HCT116 (cell line): ENCODE data around the gene SH3PXD2A.

Experiments
- CEBPB ChIP-seq: IDR thresholded peaks from 2 replicates; pipeline ENCODE4 v1.6.1; 2012; ENCODE audit warnings: low read depth
- EGR1 ChIP-seq: IDR thresholded peaks from 2 replicates; pipeline ENCODE4 v1.6.1; 2012; ENCODE audit warnings: low read depth
- EZH2 ChIP-seq: fragments of 200-600 bp; sonication (generic); IDR thresholded peaks from 2 replicates; pipeline ENCODE4 v1.6.1; 2017; ENCODE audit warnings: antibody characterized with exemption, mixed run types
- EZH2phosphoT487 ChIP-seq: fragments of 200-600 bp; IDR thresholded peaks from 2 replicates; pipeline ENCODE4 v1.6.1; 2018; ENCODE audit warnings: antibody characterized with exemption, borderline replicate concordance
- JUND ChIP-seq: IDR thresholded peaks from 2 replicates; pipeline ENCODE4 v1.6.1; 2012
- MAX ChIP-seq: IDR thresholded peaks from 2 replicates; pipeline ENCODE4 v1.6.1; 2012
- POLR2A ChIP-seq: IDR thresholded peaks from 2 replicates; pipeline ENCODE4 v1.7.0; 2011; ENCODE audit warnings: borderline replicate concordance; ENCODE audit not compliant: insufficient read depth, insufficient read length; ENCODE audit errors: extremely low read depth
- RAD21 ChIP-seq: IDR thresholded peaks from 2 replicates; pipeline ENCODE4 v1.6.1; 2012; ENCODE audit warnings: low read depth, mild to moderate bottlenecking
- TCF7L2 ChIP-seq: IDR thresholded peaks from 2 replicates; pipeline ENCODE4 v1.7.0; 2011; ENCODE audit warnings: borderline replicate concordance, inconsistent platforms; ENCODE audit not compliant: insufficient read depth, insufficient read length; ENCODE audit errors: extremely low read depth
- YY1 ChIP-seq: IDR thresholded peaks from 2 replicates; pipeline ENCODE4 v1.6.1; 2011; ENCODE audit warnings: low read length, low read depth, moderate library complexity, mild to moderate bottlenecking; ENCODE audit not compliant: insufficient replicate concordance; ENCODE audit errors: extremely low read depth
- TF ChIP-seq, protein P1 (sequence below), 3 experiments: fragments of 200-600 bp in 1 of 3; sonication (generic) in 1 of 3; IDR thresholded peaks in 2 of 3; conservative IDR thresholded peaks in 1 of 3; 2 replicates each; pipeline ENCODE4 v1.5.1; 2012 to 2017; ENCODE audit warnings: low read depth in 2 of 3, low read length in 2 of 3, antibody characterized with exemption in 1 of 3, borderline replicate concordance in 1 of 3, control low read depth in 1 of 3, mild to moderate bottlenecking in 1 of 3, mixed read lengths in 1 of 3, mixed run types in 1 of 3, moderate library complexity in 1 of 3; ENCODE audit not compliant: insufficient read depth in 1 of 3

- no peak for TF ChIP-seq EZH2
- TF ChIP-seq RAD21: no peak
- TF ChIP-seq, protein P1, sequence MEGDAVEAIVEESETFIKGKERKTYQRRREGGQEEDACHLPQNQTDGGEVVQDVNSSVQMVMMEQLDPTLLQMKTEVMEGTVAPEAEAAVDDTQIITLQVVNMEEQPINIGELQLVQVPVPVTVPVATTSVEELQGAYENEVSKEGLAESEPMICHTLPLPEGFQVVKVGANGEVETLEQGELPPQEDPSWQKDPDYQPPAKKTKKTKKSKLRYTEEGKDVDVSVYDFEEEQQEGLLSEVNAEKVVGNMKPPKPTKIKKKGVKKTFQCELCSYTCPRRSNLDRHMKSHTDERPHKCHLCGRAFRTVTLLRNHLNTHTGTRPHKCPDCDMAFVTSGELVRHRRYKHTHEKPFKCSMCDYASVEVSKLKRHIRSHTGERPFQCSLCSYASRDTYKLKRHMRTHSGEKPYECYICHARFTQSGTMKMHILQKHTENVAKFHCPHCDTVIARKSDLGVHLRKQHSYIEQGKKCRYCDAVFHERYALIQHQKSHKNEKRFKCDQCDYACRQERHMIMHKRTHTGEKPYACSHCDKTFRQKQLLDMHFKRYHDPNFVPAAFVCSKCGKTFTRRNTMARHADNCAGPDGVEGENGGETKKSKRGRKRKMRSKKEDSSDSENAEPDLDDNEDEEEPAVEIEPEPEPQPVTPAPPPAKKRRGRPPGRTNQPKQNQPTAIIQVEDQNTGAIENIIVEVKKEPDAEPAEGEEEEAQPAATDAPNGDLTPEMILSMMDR (IDR thresholded peaks at IDR 0.05 in 2 of 3, conservative IDR thresholded peaks at IDR 0.05 in 1 of 3; ENCODE audit: borderline replicate concordance in 1 of 3, insufficient read depth in 1 of 3, low read depth in 2 of 3, low read length in 2 of 3): no peak
- TF ChIP-seq EGR1: no peak
- TF ChIP-seq YY1: no peak
- no peak for TF ChIP-seq EZH2phosphoT487
- no peak for TF ChIP-seq CEBPB
- TF ChIP-seq JUND: no peak
- no peak for TF ChIP-seq TCF7L2
- TF ChIP-seq MAX: no peak
- TF ChIP-seq POLR2A: no peak
Observed at GRCh38 chr10:103749779-103750178, 105.6 kb downstream of the SH3PXD2A start.
